Fibroblast of pulmonary artery (primary cell): ENCODE results near the gene ZFP57.
"Not testable (repeated sequence)": the region's sequence is repeated elsewhere in the genome, so short reads cannot be mapped to it uniquely, and the experiment has no call there.

Source experiments
- DNase-seq: peaks from one replicate; pipeline ENCODE4 v3.0.0-alpha.2; 2010; ENCODE audit warnings: low read depth
- H3K4me3 ChIP-seq: replicated peaks from 2 replicates; pipeline ENCODE4 v1.5.1; 2011; ENCODE audit warnings: low read depth, mild to moderate bottlenecking, control low read depth, low read length, moderate library complexity
- CTCF ChIP-seq: IDR thresholded peaks from 2 replicates; pipeline ENCODE4 v1.5.1; 2011; ENCODE audit warnings: mild to moderate bottlenecking, control low read depth, low read length, inconsistent platforms; ENCODE audit errors: missing control alignments

Gene ZFP57

DNA sequence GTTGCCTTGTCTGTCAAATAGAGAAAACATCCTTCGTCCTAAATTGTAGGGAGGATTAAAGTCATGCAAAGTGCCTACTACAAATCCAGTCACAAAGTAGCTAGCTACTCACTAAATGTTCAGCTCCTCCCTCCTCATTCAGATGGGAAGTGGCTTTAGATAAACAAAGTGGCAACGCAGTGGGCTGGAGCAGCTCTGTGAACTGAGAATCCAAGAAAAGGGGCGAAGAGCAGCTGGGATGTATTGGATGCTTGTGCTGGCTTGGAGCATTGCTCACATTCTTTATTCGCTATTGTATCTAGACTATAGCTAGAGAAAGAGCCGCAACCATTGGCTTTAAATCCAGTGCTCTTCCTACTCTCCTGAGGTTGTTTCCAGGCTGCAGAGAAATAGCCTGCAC is 13.8 kb downstream of the ZFP57 start:
- DNase-seq = no peak
- TF ChIP-seq CTCF = no peak
- no peak overlapping the region for H3K4me3 ChIP-seq

DNA sequence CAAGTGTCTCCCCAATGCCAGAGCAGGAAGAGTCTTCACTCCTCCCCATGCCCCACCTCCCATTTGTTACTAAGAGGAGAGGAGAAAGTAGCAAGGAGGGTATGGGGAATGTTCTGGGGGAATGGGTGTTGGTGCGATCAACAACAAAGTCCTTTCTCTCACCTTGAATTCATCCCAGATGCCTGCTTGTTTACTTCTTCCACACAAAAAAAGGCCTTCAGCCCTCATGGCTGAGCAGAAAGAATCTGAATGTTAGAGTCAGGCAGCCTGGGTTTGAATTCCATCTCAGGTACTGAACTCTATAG is 14.2 kb downstream of the ZFP57 start:
- no peak for TF ChIP-seq CTCF
- no peak overlapping the region for H3K4me3 ChIP-seq
- no peak for DNase-seq

- H3K4me3 ChIP-seq = no peak overlapping the region
- no peak for DNase-seq
- no peak for TF ChIP-seq CTCF
Measured at GRCh38 chr6:29665942-29666825, 14.8 kb downstream of the ZFP57 start.

DNA sequence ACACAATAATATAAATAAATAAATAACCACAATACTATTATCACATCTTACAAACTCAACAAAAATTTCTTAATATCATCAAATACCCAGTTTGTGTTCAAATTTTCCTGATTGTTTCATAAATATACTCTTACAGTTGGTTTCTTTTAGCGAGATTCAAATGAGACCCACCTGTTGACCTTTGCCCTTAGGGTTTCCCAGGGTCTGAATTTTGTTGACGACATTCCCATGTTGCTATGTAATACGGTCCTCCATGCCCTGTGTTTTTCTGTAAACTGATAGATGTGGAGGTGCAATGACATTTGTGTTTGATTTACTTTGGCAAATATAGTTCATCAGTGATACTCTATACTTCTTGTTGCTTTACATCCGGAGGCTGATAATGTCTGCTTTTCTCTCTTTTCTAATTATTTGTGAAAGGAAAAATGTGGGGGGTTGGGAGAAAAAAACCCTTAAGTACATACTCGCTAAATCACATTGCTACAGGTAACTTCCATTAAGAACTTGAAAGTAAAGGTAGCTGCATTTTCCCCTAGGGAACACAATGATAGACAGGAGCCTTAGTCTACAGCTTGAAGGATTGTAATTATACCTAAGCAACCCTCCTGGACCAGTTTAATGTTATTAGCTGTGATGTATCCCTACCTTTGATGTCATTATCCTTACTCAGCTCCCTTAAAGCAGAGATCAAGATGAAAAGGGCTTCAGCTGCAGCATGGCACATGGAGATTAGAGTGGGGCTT is 17.5 kb downstream of the ZFP57 start:
- DNase-seq = no peak
- no peak for TF ChIP-seq CTCF

DNA sequence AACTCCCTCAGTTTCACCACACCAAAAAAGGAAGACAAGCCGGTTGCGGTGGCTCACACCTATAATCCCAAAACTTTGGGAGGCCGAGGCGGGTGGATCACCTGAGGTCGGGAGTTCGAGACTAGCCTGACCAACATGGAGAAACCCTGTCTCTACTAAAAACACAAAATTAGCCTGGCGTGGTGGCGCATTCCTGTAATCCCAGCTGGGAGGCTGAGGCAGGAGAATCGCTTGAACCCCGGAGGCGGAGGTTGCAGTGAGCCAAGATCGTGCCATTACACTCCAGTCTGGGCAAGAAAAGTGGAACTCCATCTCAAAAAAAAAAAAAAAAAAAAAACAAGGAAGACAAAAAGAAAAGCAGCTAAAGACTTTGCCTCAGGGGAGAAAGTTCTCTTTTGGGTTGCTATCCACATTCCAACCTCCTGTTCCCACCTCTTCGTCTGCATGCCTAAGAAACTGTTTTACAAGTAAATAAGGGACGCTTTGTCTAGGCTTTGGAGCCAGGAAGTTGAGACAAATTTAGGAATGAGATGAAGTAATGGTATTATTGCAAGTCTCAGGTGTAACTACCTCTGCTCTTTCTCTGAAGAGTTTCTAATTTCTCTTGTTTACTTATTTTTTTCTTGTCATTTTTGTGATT is 19.3 kb downstream of the ZFP57 start:
- not testable (repeated sequence) for DNase-seq

More for the DNA sequence above, 17.5 kb downstream of the ZFP57 start:
- H3K4me3 ChIP-seq = no peak overlapping the region

GRCh38 chr6:29661071-29661470 is 19.9 kb downstream of the ZFP57 start:
- no peak for DNase-seq
- no peak for TF ChIP-seq CTCF
- no peak overlapping the region for H3K4me3 ChIP-seq

More for the DNA sequence above, 19.3 kb downstream of the ZFP57 start:
- H3K4me3 ChIP-seq = not testable (repeated sequence)

GRCh38 chr6:29656798-29657197 is 24.2 kb downstream of the ZFP57 start, which contains the start of gene MOG:
TSS of gene MOG (plus strand) at chr6:29657092. CDS start at chr6:29657210, 118 bp downstream.
- no peak within 1 kb of the TSS for H3K4me3 ChIP-seq
- TF ChIP-seq CTCF = no peak
- DNase-seq = no peak
